Activated T-helper 9 cell treated with anti-CD3 and anti-CD28 coated beads, Interleukin-2, amount 50 U/mL, for 16 hours (primary cell): ENCODE results near the gene CDKN2C.
"Not testable (repeated sequence)": the region's sequence is repeated elsewhere in the genome, so short reads cannot be mapped to it uniquely, and the experiment has no call there.

Source experiments
- DNase-seq: peaks from one replicate; pipeline ENCODE4 v3.0.0-alpha.2; 2020; ENCODE audit warnings: low read depth

CDKN2C gene

GRCh38 chr1:50969611-50970508 lies at the start of gene CDKN2C:
Gene CDKN2C (plus strand): TSS chr1:50970245. CDS start chr1:50970369, 124 bp downstream.
- peak; percentile 18 for DNase-seq

- DNase-seq, result no peak
Measured at GRCh38 chr1:50920409-50920808, 49.6 kb upstream of the CDKN2C start.

- no peak for DNase-seq
Measured at GRCh38 chr1:50921029-50921428, 49.0 kb upstream of the CDKN2C start.

GRCh38 chr1:50923564-50923963 lies 46.5 kb upstream of the CDKN2C start:
- no peak for DNase-seq

- no peak for DNase-seq
Measured at GRCh38 chr1:50929376-50929958, 40.6 kb upstream of the CDKN2C start.

- no peak for DNase-seq
Measured at GRCh38 chr1:50930193-50930592, 39.9 kb upstream of the CDKN2C start.

- peak; percentile 3 for DNase-seq
Measured at GRCh38 chr1:50930965-50931737, 38.9 kb upstream of the CDKN2C start.

- DNase-seq, result not testable (repeated sequence)
Measured at GRCh38 chr1:50932043-50932442, 38.0 kb upstream of the CDKN2C start.

GRCh38 chr1:50933770-50934169 lies 36.3 kb upstream of the CDKN2C start:
- DNase-seq, result not testable (repeated sequence)

- no peak for DNase-seq
Measured at GRCh38 chr1:50934838-50935237, 35.2 kb upstream of the CDKN2C start.

- not testable (repeated sequence) for DNase-seq
Measured at GRCh38 chr1:50935276-50935675, 34.8 kb upstream of the CDKN2C start.

GRCh38 chr1:50936321-50936720 lies 33.7 kb upstream of the CDKN2C start:
- no peak for DNase-seq

- DNase-seq, result no peak
Measured at GRCh38 chr1:50940291-50940690, 29.8 kb upstream of the CDKN2C start.

GRCh38 chr1:50942334-50942733 lies 27.7 kb upstream of the CDKN2C start:
- no peak for DNase-seq

GRCh38 chr1:50949286-50949982 lies 20.6 kb upstream of the CDKN2C start:
- no peak for DNase-seq

- no peak for DNase-seq
Measured at GRCh38 chr1:50950396-50950795, 19.6 kb upstream of the CDKN2C start.

- not testable (repeated sequence) for DNase-seq
Measured at GRCh38 chr1:50952566-50952965, 17.5 kb upstream of the CDKN2C start.

GRCh38 chr1:50955116-50955515 lies 14.9 kb upstream of the CDKN2C start:
- DNase-seq, result no peak

- DNase-seq, result peak; percentile 6
Measured at GRCh38 chr1:50959303-50959912, 10.6 kb upstream of the CDKN2C start.

- DNase-seq, result peak; percentile 94
Measured at GRCh38 chr1:50959913-50960844, 9.9 kb upstream of the CDKN2C start, which contains the start of gene FAF1. Gene FAF1 (minus strand): TSS chr1:50960267. CDS start chr1:50959811, 456 bp downstream.
